ENCODE measurements around the gene VSTM1.

GRCh38 chr19:54074851-54075250, 11.2 kb upstream of the VSTM1 start:
- TF ChIP-seq POLR2A (IDR thresholded peaks at IDR 0.05) (no peak), CTCF (IDR thresholded peaks at IDR 0.05) (no peak)

All from Peyer's patch (tissue), 4 donors.